ENCODE measurements around the gene HS3ST6. TPM values are rescaled to one million over a fixed set of nuclear protein-coding genes. Genes with fewer than 3 reads are reported as not detected.
"Not testable (repeated sequence)": the region's sequence is repeated elsewhere in the genome, so short reads cannot be mapped to it uniquely, and the experiment has no call there.

Gene HS3ST6
- total RNA-seq, 1 donor from 2014 or later = 1.5 TPM

- DNase-seq = no peak
These were observed 28.5 kb upstream of the HS3ST6 start for GRCh38 chr16:1946495-1947368.

DNA sequence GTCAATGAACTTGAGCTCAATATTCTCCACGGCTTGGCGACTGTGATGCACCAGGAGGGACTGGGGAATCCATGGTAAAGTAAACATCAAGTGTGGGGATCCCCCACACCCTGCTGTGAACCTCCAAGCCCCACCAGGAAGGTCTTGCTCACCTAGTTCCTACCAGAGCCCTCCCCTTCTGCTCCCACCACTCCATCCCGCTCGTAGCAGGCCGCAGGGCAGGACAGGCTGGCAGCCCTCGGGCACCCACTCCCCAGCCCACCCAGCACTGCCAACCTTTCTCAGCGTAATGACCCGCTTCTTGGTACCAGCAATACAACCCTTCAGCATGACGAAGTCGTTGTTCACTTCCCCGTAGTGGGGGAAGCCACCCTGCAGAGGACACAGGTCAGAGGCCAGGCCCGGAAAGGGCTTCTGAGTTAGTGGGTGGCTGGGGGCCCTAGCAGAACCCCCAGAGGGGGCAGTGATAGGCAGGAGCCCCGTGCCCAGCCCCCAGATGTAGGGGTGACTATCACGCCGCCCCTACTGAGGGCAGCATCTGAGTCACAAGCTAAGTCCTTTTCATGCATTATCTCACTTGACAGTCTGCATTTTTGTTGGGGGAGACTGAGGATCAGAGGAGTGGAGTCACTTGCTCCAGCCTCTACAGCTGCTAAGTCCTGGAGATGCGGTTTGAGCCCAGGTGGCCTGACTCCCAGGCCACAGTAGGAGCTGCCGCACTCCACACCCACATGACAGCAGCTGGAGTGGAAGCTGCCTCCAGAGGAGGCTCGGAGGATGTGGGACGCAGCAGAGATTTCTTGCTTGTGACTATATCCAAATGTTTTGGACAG lies 27.6 kb upstream of the HS3ST6 start:
- no peak for DNase-seq

GRCh38 chr16:1944612-1945199 lies 26.5 kb upstream of the HS3ST6 start:
- no peak for DNase-seq

- DNase-seq = peak; percentile 100
These were observed 24.9 kb upstream of the HS3ST6 start, which contains the start of gene MSRB1 for GRCh38 chr16:1942810-1943726. Gene MSRB1, minus strand, starts transcription at chr16:1943199. Its CDS starts 43 bp downstream, at chr16:1943156.

GRCh38 chr16:1942047-1942809 lies 24.0 kb upstream of the HS3ST6 start:
- DNase-seq = peak; percentile 29

- no peak for DNase-seq
These were observed 23.2 kb upstream of the HS3ST6 start for GRCh38 chr16:1941162-1942046.

DNA sequence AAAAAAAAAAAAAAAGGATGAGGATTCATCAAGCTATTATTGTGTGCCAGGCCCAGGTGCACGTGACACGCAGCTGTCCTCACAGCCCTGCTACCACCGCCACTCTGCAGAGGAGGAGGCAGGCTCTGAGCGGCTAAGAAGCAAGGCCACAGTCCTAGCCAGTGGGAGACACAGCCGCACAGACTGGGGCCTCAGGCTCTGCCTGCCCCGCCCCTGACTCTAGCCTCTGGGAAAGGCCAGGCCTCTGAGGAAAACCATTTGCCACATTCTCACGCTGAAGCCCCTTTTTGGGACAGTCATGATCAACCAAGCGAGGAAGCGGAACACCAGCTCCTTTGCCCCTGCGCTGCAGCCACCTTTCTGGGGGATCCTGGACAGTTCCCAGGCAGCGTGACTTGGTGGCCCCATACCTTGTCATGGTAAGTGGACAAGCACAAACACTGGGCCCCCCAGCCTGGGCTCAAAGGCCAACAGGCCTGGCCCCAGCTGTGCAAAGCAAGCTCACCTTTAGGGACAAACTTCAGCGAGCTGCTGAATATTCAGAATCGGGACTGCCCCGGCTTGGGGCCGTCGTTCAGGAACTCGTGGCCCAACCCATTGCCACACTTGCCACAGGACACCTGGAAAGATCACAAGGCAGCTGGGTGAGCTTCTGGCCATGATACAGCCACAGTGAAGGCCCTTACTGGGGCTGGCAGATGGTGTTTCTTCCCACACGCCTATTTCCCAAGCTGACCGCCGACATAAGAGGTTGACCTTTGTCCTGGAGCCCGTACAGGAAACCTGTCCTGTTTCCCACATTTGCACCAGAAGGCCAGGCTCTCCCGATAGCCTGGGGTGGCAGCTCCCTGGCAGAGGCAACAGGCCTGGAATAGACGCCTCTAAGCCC lies 22.3 kb upstream of the HS3ST6 start:
- DNase-seq = no peak

GRCh38 chr16:1939833-1940232 lies 21.6 kb upstream of the HS3ST6 start:
- DNase-seq = not testable (repeated sequence)

DNA sequence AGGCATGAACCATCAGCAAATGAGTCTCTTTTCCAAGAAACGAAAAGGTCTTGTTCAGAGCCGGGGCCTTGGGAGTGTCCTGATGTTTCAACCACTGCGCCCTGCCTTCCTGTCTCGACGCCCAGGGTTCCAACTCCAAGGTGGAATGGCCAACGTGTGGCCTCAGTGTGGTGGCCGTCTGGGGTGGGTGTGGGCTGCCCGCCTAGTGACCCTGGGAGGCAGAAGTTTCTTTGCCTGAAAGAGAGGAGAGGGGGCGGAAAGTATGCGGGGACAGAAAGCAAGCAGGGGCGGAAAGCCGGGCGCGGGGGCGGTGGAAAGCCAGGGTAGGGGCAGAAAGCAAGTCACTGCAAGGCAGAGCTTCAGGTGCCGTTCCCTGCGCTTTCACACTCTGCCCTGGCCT lies 20.7 kb upstream of the HS3ST6 start:
- DNase-seq = no peak

DNA sequence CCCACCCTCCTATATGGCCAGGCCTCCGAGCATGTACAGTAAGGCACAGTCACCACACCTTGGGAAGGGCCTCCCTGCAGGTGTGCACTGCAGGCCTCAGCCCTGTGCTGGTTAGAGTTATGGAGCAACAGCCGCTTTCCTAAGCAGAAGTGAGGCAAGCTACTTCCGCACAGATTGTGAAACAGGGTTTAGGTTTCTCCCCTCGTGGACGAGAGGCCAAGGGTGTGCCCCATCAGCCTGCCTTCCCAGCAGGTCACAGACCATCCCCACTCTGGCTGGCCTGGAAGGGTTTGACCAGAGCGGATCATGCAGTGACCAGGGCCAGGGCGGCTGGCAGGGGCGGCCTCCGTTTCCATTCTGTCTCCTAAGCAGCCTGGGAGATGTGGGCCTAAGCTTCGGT lies 20.1 kb upstream of the HS3ST6 start:
- no peak for DNase-seq

GRCh38 chr16:1936945-1937479 lies 18.8 kb upstream of the HS3ST6 start:
- no peak for DNase-seq

GRCh38 chr16:1933097-1933661 lies 15.0 kb upstream of the HS3ST6 start:
- no peak for DNase-seq

DNA sequence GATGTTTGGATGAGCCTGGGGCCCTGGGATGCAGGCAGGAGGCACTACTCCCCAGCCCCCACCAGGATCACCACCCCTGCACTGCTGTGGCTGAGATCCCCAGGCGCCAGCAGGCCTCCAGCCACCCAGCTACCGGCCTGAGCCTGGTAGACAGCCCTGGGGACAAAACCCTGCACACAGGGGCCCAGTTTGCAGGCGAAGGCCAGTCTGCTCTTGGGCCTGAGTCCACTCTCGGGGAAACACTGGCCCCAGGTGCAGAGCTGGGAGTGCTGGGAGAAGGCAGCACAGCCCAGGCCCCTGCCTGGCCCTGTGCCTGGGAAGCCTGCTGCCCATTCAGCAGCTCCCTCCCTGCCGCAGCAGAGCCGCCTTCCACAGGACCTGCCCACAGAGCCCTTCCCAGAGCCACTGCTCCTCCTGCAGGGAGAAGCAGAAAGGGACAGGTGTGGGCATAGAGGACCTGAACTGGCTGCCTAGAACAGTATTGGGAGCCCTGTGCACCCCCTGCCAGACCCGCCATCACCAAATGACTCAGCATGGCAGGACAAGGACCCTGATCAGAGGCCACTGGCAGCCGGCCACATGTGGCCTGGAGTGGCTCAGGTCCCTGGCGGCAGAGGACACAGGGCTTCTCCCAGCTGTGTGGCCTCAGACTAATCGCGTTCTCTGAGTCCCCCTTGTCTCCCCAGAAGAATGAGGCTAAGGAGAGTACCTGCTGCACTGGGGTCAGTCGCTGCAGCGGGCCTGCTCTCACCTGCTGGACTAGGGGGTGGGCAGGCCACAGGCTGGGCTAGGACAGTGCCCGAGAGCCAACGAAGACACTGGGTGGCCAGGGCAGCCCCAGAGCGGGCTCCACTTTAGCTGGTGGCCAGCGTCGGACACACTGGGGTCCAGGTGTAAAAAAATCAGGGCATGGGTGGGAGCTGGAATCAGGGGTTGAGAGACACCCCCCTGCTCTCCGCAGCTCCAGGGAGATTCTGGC lies 14.1 kb upstream of the HS3ST6 start:
- no peak for DNase-seq

DNA sequence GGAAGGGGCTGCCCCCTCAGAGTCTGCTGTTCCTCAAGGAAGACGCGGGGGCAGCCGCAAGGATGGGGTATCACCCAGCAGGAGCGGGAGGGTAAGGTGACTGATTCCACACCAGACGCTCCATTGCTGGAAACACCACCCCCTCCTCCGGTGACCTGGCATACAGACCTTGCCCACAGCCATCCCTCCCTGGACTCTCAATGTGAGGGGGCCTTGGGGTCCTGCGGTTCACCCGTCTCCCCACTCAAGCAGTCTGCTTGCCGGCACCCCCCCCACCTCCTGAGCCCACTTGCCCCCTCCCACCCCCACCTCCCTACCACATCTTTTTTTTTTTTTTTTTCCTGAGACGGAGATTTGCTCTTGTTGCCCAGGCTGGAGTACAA lies 12.1 kb upstream of the HS3ST6 start:
- no peak for DNase-seq

DNA sequence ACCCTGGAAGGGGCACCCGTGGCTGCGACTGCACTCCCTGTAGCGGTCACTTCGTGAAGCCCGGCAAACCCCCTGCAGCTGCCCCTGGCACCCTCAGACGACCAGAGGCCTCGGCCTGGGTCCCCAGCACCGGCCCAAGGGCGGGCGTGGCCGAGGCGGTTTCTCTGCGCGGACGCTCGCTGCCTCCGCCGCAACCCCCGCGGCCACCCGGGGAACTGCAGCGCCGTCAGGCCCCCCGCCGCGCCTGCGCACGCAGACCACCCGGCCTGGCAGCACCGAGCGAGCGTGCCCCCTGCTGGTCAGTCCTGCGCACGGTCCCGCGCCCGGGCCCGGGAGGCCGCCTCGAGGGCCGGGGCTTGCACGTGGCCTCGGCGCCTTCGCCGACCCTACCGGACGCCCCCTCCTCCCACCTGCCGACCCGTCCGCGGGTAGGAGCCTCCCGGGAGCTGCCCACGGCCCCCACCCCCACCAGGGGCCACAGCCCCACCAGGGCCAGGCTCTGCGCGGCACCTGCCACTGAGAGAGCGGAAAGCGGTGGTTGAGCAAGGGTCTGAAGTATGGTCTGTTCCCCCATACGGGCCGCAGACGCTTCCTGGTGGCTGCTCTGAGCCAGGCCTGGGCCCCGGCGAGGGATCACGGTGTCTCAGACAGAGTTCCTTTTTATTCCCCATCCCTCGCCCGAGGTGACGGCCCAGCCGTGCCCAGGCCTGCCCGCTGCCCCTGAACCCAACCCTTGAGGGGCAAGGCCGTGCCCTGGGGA lies 11.5 kb upstream of the HS3ST6 start:
- DNase-seq = peak; percentile 94

- DNase-seq = no peak
These were observed 10.9 kb upstream of the HS3ST6 start for GRCh38 chr16:1929105-1929504.
